Type B pancreatic cell (in vitro differentiated cells): ENCODE measurements around the gene HIP1. TPM values are rescaled to one million over a fixed set of nuclear protein-coding genes. Genes with fewer than 3 reads are reported as not detected.

Source experiments
- DNase-seq: peaks from one replicate; pipeline ENCODE4 v3.0.0; 2021; ENCODE audit warnings: mixed read lengths; ENCODE audit not compliant: unreplicated experiment; ENCODE audit errors: extremely low spot score
- H3K27ac Mint-ChIP-seq: 2 replicates; pipeline ENCODE4 v1.8.0; 2021; ENCODE audit warnings: mild to moderate bottlenecking, mixed read lengths
- H3K27me3 Mint-ChIP-seq: 2 replicates; pipeline ENCODE4 v1.8.0; 2021; ENCODE audit warnings: mixed read lengths
- H3K36me3 Mint-ChIP-seq: 2 replicates; pipeline ENCODE4 v1.8.0; 2021; ENCODE audit warnings: mixed read lengths
- H3K4me1 Mint-ChIP-seq: one replicate; pipeline ENCODE4 v1.8.0; 2021; ENCODE audit warnings: mixed read lengths; ENCODE audit not compliant: unreplicated experiment
- H3K4me3 Mint-ChIP-seq: 2 replicates; pipeline ENCODE4 v1.8.0; 2021; ENCODE audit warnings: mild to moderate bottlenecking, mixed read lengths
- H3K9me3 Mint-ChIP-seq: 2 replicates; pipeline ENCODE4 v1.8.0; 2021; ENCODE audit warnings: mixed read lengths
- total RNA-seq: library from RNA; stranded (reverse); gene quantifications from 2 replicates; pipeline ENCODE4 v1.2.1, GENCODE V29; 2021; ENCODE audit warnings: low replicate concordance
- TF ChIP-seq, protein P1 (sequence below): fragments of 200-600 bp; sonication (generic); conservative IDR thresholded peaks from 2 replicates; pipeline ENCODE4 v1.5.0; 2021; ENCODE audit warnings: antibody characterized with exemption, mild to moderate bottlenecking

Gene HIP1
- total RNA-seq, 1 donor from 2014 or later, result 33.8 TPM

DNA sequence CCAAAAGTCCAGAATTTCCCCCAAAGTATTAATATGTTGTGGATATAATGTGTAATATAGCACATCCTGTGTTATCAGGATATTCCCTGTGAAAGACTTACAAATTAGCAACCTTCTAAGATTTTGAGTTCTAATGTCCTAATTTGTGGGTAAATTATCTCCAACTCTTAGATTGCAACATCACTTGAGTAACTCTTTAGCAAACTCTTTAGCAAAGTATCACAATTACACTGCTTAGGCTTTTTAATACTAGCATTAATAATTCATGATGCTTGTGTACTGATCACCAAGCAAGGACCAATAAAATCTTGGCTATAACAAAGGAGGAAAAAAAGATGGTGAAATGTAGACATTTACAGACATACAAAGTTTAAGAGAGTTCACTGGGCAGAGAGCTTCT, 27.7 kb downstream of the HIP1 start:
- TF ChIP-seq, protein P1, sequence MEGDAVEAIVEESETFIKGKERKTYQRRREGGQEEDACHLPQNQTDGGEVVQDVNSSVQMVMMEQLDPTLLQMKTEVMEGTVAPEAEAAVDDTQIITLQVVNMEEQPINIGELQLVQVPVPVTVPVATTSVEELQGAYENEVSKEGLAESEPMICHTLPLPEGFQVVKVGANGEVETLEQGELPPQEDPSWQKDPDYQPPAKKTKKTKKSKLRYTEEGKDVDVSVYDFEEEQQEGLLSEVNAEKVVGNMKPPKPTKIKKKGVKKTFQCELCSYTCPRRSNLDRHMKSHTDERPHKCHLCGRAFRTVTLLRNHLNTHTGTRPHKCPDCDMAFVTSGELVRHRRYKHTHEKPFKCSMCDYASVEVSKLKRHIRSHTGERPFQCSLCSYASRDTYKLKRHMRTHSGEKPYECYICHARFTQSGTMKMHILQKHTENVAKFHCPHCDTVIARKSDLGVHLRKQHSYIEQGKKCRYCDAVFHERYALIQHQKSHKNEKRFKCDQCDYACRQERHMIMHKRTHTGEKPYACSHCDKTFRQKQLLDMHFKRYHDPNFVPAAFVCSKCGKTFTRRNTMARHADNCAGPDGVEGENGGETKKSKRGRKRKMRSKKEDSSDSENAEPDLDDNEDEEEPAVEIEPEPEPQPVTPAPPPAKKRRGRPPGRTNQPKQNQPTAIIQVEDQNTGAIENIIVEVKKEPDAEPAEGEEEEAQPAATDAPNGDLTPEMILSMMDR, result no peak
- no peak overlapping the region for H3K4me3 Mint-ChIP-seq
- H3K27ac Mint-ChIP-seq, result no peak overlapping the region
- no peaks in the 10 kb centered on the region for H3K27me3 Mint-ChIP-seq
- DNase-seq, result no peak
- peaks cover 17% of the 10 kb centered on the region for H3K4me1 Mint-ChIP-seq
- H3K36me3 Mint-ChIP-seq, result no peaks in the 10 kb centered on the region
- H3K9me3 Mint-ChIP-seq, result no peaks in the 10 kb centered on the region

DNA sequence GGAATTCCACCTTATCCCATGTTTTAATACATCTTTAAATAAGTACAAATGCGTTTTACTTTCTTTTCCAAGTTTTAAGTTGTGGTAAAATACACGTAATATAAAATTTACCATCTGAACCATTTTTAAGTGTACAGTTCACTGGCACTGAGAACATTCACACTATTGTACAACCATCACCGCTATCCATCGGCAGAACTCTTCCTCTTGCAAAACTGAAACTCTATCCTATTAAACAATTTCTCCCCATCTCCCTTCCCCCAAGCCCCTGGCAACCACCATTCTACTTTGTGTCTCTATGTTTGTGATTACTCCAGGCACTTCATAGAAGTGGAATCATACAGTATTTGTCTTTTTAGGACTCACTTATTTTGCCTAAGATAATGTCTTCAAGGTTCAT, 33.8 kb downstream of the HIP1 start:
- no peak overlapping the region for H3K27ac Mint-ChIP-seq
- DNase-seq, result no peak
- H3K4me3 Mint-ChIP-seq, result no peak overlapping the region

DNA sequence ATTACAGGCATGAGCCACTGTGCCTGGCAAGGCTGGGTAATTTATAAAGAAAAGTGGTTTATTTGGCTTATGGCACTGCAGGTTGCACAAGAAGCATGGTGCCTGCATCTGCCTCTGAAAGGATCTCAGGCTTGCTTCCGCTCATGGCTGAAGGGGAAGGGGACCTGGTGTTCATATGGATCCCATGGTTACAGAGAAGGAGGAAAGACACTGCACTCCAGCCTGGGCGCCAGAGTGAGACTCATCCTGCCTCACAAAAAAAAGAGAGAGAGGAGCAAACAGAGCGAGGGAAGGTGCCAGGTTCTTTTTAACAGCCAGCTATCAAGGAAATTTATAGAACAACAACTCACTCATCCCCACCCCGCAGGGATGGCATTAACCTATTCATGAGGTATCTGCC, 36.2 kb downstream of the HIP1 start:
- TF ChIP-seq, protein P1, result no peak
- Mint-ChIP-seq H3K27me3 (no peaks in the 10 kb centered on the region), H3K36me3 (no peaks in the 10 kb centered on the region), H3K4me3 (no peak overlapping the region), H3K9me3 (no peaks in the 10 kb centered on the region), H3K4me1 (peaks cover 4% of the 10 kb centered on the region), H3K27ac (no peak overlapping the region)
- DNase-seq, result no peak

More for the DNA sequence above, 33.8 kb downstream of the HIP1 start:
- TF ChIP-seq, protein P1, result no peak
- peaks cover 4% of the 10 kb centered on the region for H3K4me1 Mint-ChIP-seq
- no peaks in the 10 kb centered on the region for H3K27me3 Mint-ChIP-seq
- no peaks in the 10 kb centered on the region for H3K36me3 Mint-ChIP-seq
- H3K9me3 Mint-ChIP-seq, result no peaks in the 10 kb centered on the region

DNA sequence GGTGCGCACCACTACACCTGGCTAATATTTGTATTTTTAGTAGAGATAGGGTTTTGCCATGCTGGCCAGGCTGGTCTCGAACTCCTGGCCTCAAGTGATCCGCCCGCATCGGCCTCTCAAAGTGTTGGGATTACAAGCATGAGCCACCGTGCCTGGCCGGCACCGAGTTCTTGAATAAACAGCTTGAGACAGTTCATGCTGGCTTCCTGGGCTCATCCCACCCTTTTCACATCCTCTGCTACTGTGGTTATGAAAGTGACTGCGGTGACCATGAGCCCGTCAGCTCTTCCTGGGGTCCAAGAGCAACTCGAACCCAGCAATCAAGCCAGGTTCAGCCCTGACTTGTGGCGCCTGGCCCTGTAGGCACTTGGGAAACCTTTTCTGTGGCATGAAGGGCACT, 38.7 kb downstream of the HIP1 start:
- no peak overlapping the region for H3K27ac Mint-ChIP-seq
- H3K27me3 Mint-ChIP-seq, result no peaks in the 10 kb centered on the region
- DNase-seq, result no peak
- H3K4me1 Mint-ChIP-seq, result peaks cover 8% of the 10 kb centered on the region
- H3K36me3 Mint-ChIP-seq, result no peaks in the 10 kb centered on the region
- H3K9me3 Mint-ChIP-seq, result no peaks in the 10 kb centered on the region
- no peak overlapping the region for H3K4me3 Mint-ChIP-seq
- TF ChIP-seq, protein P1, result no peak

DNA sequence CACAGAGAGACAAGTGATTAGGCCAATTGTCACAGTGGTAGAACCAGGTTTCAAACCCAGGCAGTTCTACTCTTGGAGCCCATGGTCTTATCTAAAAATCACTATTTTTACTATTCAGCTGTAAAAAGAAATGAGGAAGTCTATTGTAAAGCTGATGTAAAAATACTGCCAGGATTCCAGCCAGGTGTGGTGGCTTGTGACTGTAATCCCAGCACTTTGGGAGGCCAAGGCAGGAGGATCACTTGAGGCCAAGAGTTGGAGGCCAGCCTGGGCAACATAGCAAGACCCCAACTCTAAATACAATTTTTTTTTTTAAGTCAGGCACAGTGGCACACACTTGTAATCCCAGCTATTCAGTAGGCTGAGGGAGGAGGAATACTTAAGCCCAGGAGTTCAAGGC, 40.4 kb downstream of the HIP1 start:
- Mint-ChIP-seq H3K4me3 (no peak overlapping the region), H3K4me1 (peaks cover 8% of the 10 kb centered on the region), H3K27me3 (no peaks in the 10 kb centered on the region), H3K36me3 (no peaks in the 10 kb centered on the region), H3K9me3 (no peaks in the 10 kb centered on the region), H3K27ac (no peak overlapping the region)
- TF ChIP-seq, protein P1, result no peak
- DNase-seq, result no peak
